Activated naive CD8-positive, alpha-beta T cell treated with anti-CD3 and anti-CD28 coated beads, Interleukin-2, amount 10 ng/mL, durations not matched to agents 7 days and 5 days (primary cell): ENCODE data around the gene GNAT2. TPM values are rescaled to one million over a fixed set of nuclear protein-coding genes. Genes with fewer than 3 reads are reported as not detected.

Source experiments
- ATAC-seq: fragments of 150-1000 bp; cut with Tn5 transposase; one replicate; pipeline ENCODE4 v1.10.0; 2021; ENCODE audit warnings: low read depth, moderate library complexity
- POLR2A ChIA-PET: fragments of 350-600 bp; sonication (Branson Sonifier 250); formaldehyde crosslinking; loops from one replicate; lab custom pipeline; 2021; ENCODE audit warnings: antibody characterized with exemption; lab: Charles Lee
- DNase-seq: peaks from one replicate; pipeline ENCODE4 v3.0.0; 2021
- H3K27ac Mint-ChIP-seq: one replicate; pipeline ENCODE4 v1.8.0; 2022; ENCODE audit warnings: mild to moderate bottlenecking, mixed read lengths
- H3K27me3 Mint-ChIP-seq: one replicate; pipeline ENCODE4 v1.8.0; 2022; ENCODE audit warnings: mild to moderate bottlenecking, moderate library complexity, mixed read lengths
- H3K36me3 Mint-ChIP-seq: one replicate; pipeline ENCODE4 v1.8.0; 2021; ENCODE audit warnings: mild to moderate bottlenecking, mixed read lengths
- H3K4me1 Mint-ChIP-seq: one replicate; pipeline ENCODE4 v1.8.0; 2021; ENCODE audit warnings: mixed read lengths
- H3K4me3 Mint-ChIP-seq: one replicate; pipeline ENCODE4 v1.8.0; 2022; ENCODE audit warnings: mild to moderate bottlenecking, moderate library complexity, mixed read lengths
- H3K9me3 Mint-ChIP-seq: one replicate; pipeline ENCODE4 v1.8.0; 2021; ENCODE audit warnings: mixed read lengths
- total RNA-seq, 2 experiments: library from RNA; stranded (reverse); gene quantifications; one replicate each; pipeline ENCODE4 v1.2.3, GENCODE V29; 2021

The GNAT2 gene
- total RNA-seq, 2 experiments from 2014 or later, result 0.22 TPM; not detected in 1

GRCh38 chr1:109637446-109637845 is 18.0 kb upstream of the GNAT2 start:
- DNase-seq (no peak), ATAC-seq (no peak)
- Mint-ChIP-seq H3K27ac (no peak overlapping the region), H3K9me3 (no peaks in the 10 kb centered on the region), H3K4me3 (no peak overlapping the region), H3K4me1 (peaks cover 13% of the 10 kb centered on the region), H3K27me3 (peaks cover 3% of the 10 kb centered on the region), H3K36me3 (no peaks in the 10 kb centered on the region)
- POLR2A ChIA-PET, result interaction anchor here (1.1 to 1.7 kb wide), 2 partner anchors 88 to 294 kb away, joined by 3 to 5 read pairs; partner anchors contain the start of gene GNAI3

GRCh38 chr1:109636201-109636952 is 17.0 kb upstream of the GNAT2 start:
- POLR2A ChIA-PET, result interaction anchor here (1.0 to 1.7 kb wide), 2 partner anchors 87 to 88 kb away, joined by 3 to 5 read pairs; partner anchors contain the start of gene GNAI3
- H3K4me1 Mint-ChIP-seq, result peaks cover 14% of the 10 kb centered on the region
- peaks cover 3% of the 10 kb centered on the region for H3K27me3 Mint-ChIP-seq
- H3K9me3 Mint-ChIP-seq, result no peaks in the 10 kb centered on the region
- peak; percentile 24 for DNase-seq
- no peak for ATAC-seq
- no peak overlapping the region for H3K27ac Mint-ChIP-seq
- peaks cover 3% of the 10 kb centered on the region for H3K36me3 Mint-ChIP-seq
- no peak overlapping the region for H3K4me3 Mint-ChIP-seq

- Mint-ChIP-seq H3K27ac (no peak overlapping the region), H3K4me1 (peaks cover 14% of the 10 kb centered on the region), H3K9me3 (no peaks in the 10 kb centered on the region), H3K27me3 (peaks cover 3% of the 10 kb centered on the region), H3K4me3 (no peak overlapping the region), H3K36me3 (peaks cover 5% of the 10 kb centered on the region)
- ATAC-seq (no peak), DNase-seq (no peak)
- POLR2A ChIA-PET, result interaction anchor here (1.0 kb wide), 1 partner anchor 87 kb away, joined by 3 read pairs; the partner anchor contains the start of gene GNAI3
Observed at GRCh38 chr1:109635862-109636200, 16.4 kb upstream of the GNAT2 start.

- Mint-ChIP-seq H3K27me3 (peaks cover 2% of the 10 kb centered on the region), H3K27ac (peak overlapping the region; percentile 15), H3K4me1 (peaks cover 13% of the 10 kb centered on the region), H3K4me3 (no peak overlapping the region), H3K36me3 (peaks cover 6% of the 10 kb centered on the region), H3K9me3 (no peaks in the 10 kb centered on the region)
- peak; percentile 27 for DNase-seq
- POLR2A ChIA-PET, result interaction anchor here (1.0 to 1.1 kb wide), 2 partner anchors 87 kb away, joined by 3 to 4 read pairs; partner anchors contain the start of gene GNAI3
- ATAC-seq, result peak; percentile 53
Observed at GRCh38 chr1:109634771-109635750, 15.6 kb upstream of the GNAT2 start.

GRCh38 chr1:109634292-109634691 is 14.9 kb upstream of the GNAT2 start:
- no peak for DNase-seq

GRCh38 chr1:109632671-109633346 is 13.4 kb upstream of the GNAT2 start:
- ATAC-seq, result no peak
- Mint-ChIP-seq H3K27ac (peak overlapping the region; percentile 33), H3K9me3 (no peaks in the 10 kb centered on the region), H3K4me3 (no peak overlapping the region), H3K4me1 (peaks cover 11% of the 10 kb centered on the region), H3K27me3 (no peaks in the 10 kb centered on the region), H3K36me3 (peaks cover 12% of the 10 kb centered on the region)
- no peak for DNase-seq
- POLR2A ChIA-PET, result interaction anchor here (1.0 to 2.2 kb wide), 3 partner anchors 12 to 84 kb away, joined by 3 to 9 read pairs (median 3); partner anchors contain the start of gene GNAI3

More at GRCh38 chr1:109634292-109634691, 14.9 kb upstream of the GNAT2 start:
- Mint-ChIP-seq H3K36me3 (peaks cover 10% of the 10 kb centered on the region), H3K27ac (no peak overlapping the region), H3K27me3 (no peaks in the 10 kb centered on the region), H3K9me3 (no peaks in the 10 kb centered on the region), H3K4me3 (no peak overlapping the region), H3K4me1 (peaks cover 11% of the 10 kb centered on the region)
- ATAC-seq, result no peak
- POLR2A ChIA-PET, result interaction anchor here (1.1 kb wide), 1 partner anchor 86 kb away, joined by 4 read pairs; the partner anchor contains the start of gene GNAI3

GRCh38 chr1:109631513-109632505 is 12.4 kb upstream of the GNAT2 start:
- POLR2A ChIA-PET, result interaction anchor here (1.0 to 2.2 kb wide), 3 partner anchors 11 to 86 kb away, joined by 3 to 15 read pairs (median 9); partner anchors contain the start of gene GNAI3
- DNase-seq (no peak), ATAC-seq (no peak)
- Mint-ChIP-seq H3K4me3 (no peak overlapping the region), H3K9me3 (no peaks in the 10 kb centered on the region), H3K27ac (no peak overlapping the region), H3K36me3 (peaks cover 17% of the 10 kb centered on the region), H3K4me1 (peaks cover 13% of the 10 kb centered on the region), H3K27me3 (no peaks in the 10 kb centered on the region)

GRCh38 chr1:109630898-109631512 is 11.6 kb upstream of the GNAT2 start:
- ATAC-seq, result no peak
- POLR2A ChIA-PET, result interaction anchor here (1.9 to 2.2 kb wide), 3 partner anchors 82 to 85 kb away, joined by 9 to 15 read pairs (median 9); partner anchors contain the start of gene GNAI3

GRCh38 chr1:109630081-109630897 is 10.9 kb upstream of the GNAT2 start:
- Mint-ChIP-seq H3K9me3 (no peaks in the 10 kb centered on the region), H3K27me3 (no peaks in the 10 kb centered on the region), H3K27ac (no peak overlapping the region), H3K4me1 (peaks cover 19% of the 10 kb centered on the region), H3K4me3 (no peak overlapping the region), H3K36me3 (peaks cover 22% of the 10 kb centered on the region)
- DNase-seq, result no peak
- no peak for ATAC-seq
- POLR2A ChIA-PET, result interaction anchor here (1.8 to 1.9 kb wide), 3 partner anchors 10 to 84 kb away, joined by 7 to 15 read pairs (median 9); partner anchors contain the start of genes AMPD2, GNAI3 and GNAT2

More at GRCh38 chr1:109630898-109631512, 11.6 kb upstream of the GNAT2 start:
- H3K4me3 Mint-ChIP-seq, result no peak overlapping the region
- peaks cover 20% of the 10 kb centered on the region for H3K36me3 Mint-ChIP-seq
- no peaks in the 10 kb centered on the region for H3K27me3 Mint-ChIP-seq
- H3K9me3 Mint-ChIP-seq, result no peaks in the 10 kb centered on the region
- peaks cover 14% of the 10 kb centered on the region for H3K4me1 Mint-ChIP-seq
- H3K27ac Mint-ChIP-seq, result peak overlapping the region; percentile 54
- DNase-seq, result no peak

GRCh38 chr1:109629372-109630030 is 10.1 kb upstream of the GNAT2 start:
- H3K4me1 Mint-ChIP-seq, result peaks cover 18% of the 10 kb centered on the region
- H3K36me3 Mint-ChIP-seq, result peaks cover 23% of the 10 kb centered on the region
- no peak for DNase-seq
- H3K27me3 Mint-ChIP-seq, result no peaks in the 10 kb centered on the region
- no peaks in the 10 kb centered on the region for H3K9me3 Mint-ChIP-seq
- POLR2A ChIA-PET, result interaction anchor here (1.8 to 1.9 kb wide), 3 partner anchors 9 to 83 kb away, joined by 7 to 15 read pairs (median 9); partner anchors contain the start of genes AMPD2, GNAI3 and GNAT2
- H3K27ac Mint-ChIP-seq, result no peak overlapping the region
- H3K4me3 Mint-ChIP-seq, result no peak overlapping the region
- no peak for ATAC-seq
